Upper lobe of left lung (tissue), 4 donors: Measurements from ENCODE around the gene CEP44.

ENCODE experiments used
- CTCF ChIP-seq, 6 experiments: fragments of 450-650 bp in 4 of 6; fragments of 200-600 bp in 2 of 6; sonication (generic) in 2 of 6; IDR thresholded peaks; one replicate each; pipeline ENCODE4 v1.5.1; 2016 to 2019; ENCODE audit warnings: antibody characterized with exemption in 6 of 6
- EP300 ChIP-seq, 4 donors: sonication (generic); formaldehyde crosslinking; IDR thresholded peaks; one replicate each; pipeline ENCODE4 v1.5.1; 2017; ENCODE audit warnings: antibody characterized with exemption in 4 of 4, control low read depth in 2 of 4

GRCh38 chr4:174283507-174284471, at the start of gene CEP44, which contains the start of gene FBXO8:
- TF ChIP-seq CTCF (IDR thresholded peaks at IDR 0.05) (no peak), EP300 (IDR thresholded peaks at IDR 0.05) (no peak)
